ENCODE data around the gene PSMB2.

DNA sequence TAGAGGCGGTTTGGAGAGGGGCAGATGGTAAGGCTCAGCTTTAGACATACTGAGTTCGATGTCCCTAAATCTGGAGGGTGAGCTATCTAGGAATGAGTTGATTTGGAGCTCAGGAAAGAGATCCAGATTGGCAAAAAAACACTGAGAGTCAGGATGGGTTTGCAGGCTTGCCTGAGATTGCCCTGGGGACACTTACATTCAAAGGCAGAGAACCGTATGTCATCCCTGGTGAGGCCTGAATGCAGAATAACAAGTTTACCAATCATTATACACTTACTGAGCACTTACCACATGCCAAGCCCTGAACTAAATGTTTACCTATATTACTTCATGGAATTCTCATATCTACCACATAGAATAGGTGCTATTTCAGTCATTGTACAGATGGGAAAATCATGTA is 40.7 kb downstream of the PSMB2 start:
- TF ChIP-seq, protein P1, sequence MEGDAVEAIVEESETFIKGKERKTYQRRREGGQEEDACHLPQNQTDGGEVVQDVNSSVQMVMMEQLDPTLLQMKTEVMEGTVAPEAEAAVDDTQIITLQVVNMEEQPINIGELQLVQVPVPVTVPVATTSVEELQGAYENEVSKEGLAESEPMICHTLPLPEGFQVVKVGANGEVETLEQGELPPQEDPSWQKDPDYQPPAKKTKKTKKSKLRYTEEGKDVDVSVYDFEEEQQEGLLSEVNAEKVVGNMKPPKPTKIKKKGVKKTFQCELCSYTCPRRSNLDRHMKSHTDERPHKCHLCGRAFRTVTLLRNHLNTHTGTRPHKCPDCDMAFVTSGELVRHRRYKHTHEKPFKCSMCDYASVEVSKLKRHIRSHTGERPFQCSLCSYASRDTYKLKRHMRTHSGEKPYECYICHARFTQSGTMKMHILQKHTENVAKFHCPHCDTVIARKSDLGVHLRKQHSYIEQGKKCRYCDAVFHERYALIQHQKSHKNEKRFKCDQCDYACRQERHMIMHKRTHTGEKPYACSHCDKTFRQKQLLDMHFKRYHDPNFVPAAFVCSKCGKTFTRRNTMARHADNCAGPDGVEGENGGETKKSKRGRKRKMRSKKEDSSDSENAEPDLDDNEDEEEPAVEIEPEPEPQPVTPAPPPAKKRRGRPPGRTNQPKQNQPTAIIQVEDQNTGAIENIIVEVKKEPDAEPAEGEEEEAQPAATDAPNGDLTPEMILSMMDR (IDR thresholded peaks at IDR 0.05; ENCODE audit: borderline replicate concordance, extremely low read depth, low read length, poor library complexity, severe bottlenecking): no peak
- TF ChIP-seq EZH2 (IDR thresholded peaks at IDR 0.05; ENCODE audit: borderline replicate concordance, low read depth, low read length, severe bottlenecking): no peak
